PC-3 (cell line): ENCODE measurements around the gene MAJIN. TPM values are rescaled to one million over a fixed set of nuclear protein-coding genes. Genes with fewer than 3 reads are reported as not detected.

Experiments used
- ATAC-seq: fragments of 200-7000 bp; cut with Tn5 transposase; 2 replicates; pipeline ENCODE4 v1.9.1; 2020; ENCODE audit warnings: mild to moderate bottlenecking, moderate library complexity
- BruUV-seq: library from RNA; stranded (reverse); fragments of 400-500 nt; replicated peaks from 2 replicates; lab custom pipeline; 2021; lab: Mats Ljungman, UMichigan
- CTCF ChIA-PET: fragments of 300-600 bp; sonication (Branson Sonifier 250); formaldehyde crosslinking; loops from one replicate; lab custom pipeline; 2022; ENCODE audit warnings: antibody characterized with exemption; lab: Charles Lee
- POLR2A ChIA-PET: fragments of 300-600 bp; sonication (Branson Sonifier 250); formaldehyde crosslinking; loops from one replicate; lab custom pipeline; 2022; ENCODE audit warnings: antibody characterized with exemption; ENCODE audit not compliant: unreplicated experiment; lab: Charles Lee
- DNase-seq: peaks from one replicate; pipeline ENCODE4 v3.0.0-alpha.2; 2015
- H2AFZ ChIP-seq: fragments of 300-600 bp; sonication (generic); 2 replicates; pipeline ENCODE4 v1.6.0; 2016; ENCODE audit warnings: antibody characterized with exemption, low read length
- H3F3A ChIP-seq: fragments of 300-600 bp; sonication (generic); one replicate; pipeline ENCODE4 v1.6.0; 2017; ENCODE audit warnings: antibody characterized with exemption, low read length, control low read depth, mild to moderate bottlenecking; ENCODE audit not compliant: unreplicated experiment
- H3K27ac ChIP-seq: fragments of 300-600 bp; sonication (generic); 2 replicates; pipeline ENCODE4 v1.5.1; 2016; ENCODE audit warnings: mild to moderate bottlenecking, low read length
- H3K27me3 ChIP-seq: fragments of 300-600 bp; sonication (generic); 2 replicates; pipeline ENCODE4 v1.6.1; 2016; ENCODE audit warnings: low read length, mixed read lengths
- H3K36me3 ChIP-seq: fragments of 300-600 bp; sonication (generic); 2 replicates; pipeline ENCODE4 v1.6.1; 2016; ENCODE audit warnings: low read depth, mixed run types, low read length, mixed read lengths
- H3K4me1 ChIP-seq: fragments of 300-600 bp; sonication (generic); 2 replicates; pipeline ENCODE4 v1.5.1; 2016; ENCODE audit warnings: low read length; ENCODE audit not compliant: insufficient read depth
- H3K4me2 ChIP-seq: fragments of 300-600 bp; sonication (generic); 2 replicates; pipeline ENCODE4 v1.6.0; 2016; ENCODE audit warnings: low read length
- H3K4me3 ChIP-seq: fragments of 300-600 bp; sonication (generic); 2 replicates; pipeline ENCODE4 v1.5.1; 2016; ENCODE audit warnings: mild to moderate bottlenecking, low read length, mixed read lengths
- H3K79me2 ChIP-seq: fragments of 300-600 bp; sonication (generic); 2 replicates; pipeline ENCODE4 v1.6.1; 2017; ENCODE audit warnings: low read length, mixed read lengths
- H3K9ac ChIP-seq: fragments of 300-600 bp; sonication (generic); 2 replicates; pipeline ENCODE4 v1.6.0; 2016; ENCODE audit warnings: mild to moderate bottlenecking, low read length
- H3K9me2 ChIP-seq: fragments of 300-600 bp; sonication (generic); replicated peaks from 2 replicates; pipeline ENCODE4 v1.6.1; 2016; ENCODE audit warnings: mixed run types, low read length, mixed read lengths
- H3K9me3 ChIP-seq: fragments of 300-600 bp; sonication (generic); 2 replicates; pipeline ENCODE4 v1.6.1; 2016; ENCODE audit warnings: low read length, mixed read lengths
- H4K20me1 ChIP-seq: fragments of 300-600 bp; sonication (generic); 2 replicates; pipeline ENCODE4 v1.6.1; 2016; ENCODE audit warnings: low read length, mixed read lengths
- CTCF ChIP-seq: fragments of 300-600 bp; sonication (generic); conservative IDR thresholded peaks from 2 replicates; pipeline ENCODE4 v1.5.1; 2017; ENCODE audit warnings: antibody characterized with exemption, low read depth, mild to moderate bottlenecking, low read length
- EZH2 ChIP-seq: fragments of 300-600 bp; sonication (generic); IDR thresholded peaks from one replicate; pipeline ENCODE4 v1.6.1; 2017; ENCODE audit warnings: antibody characterized with exemption, mild to moderate bottlenecking, low read length; ENCODE audit not compliant: unreplicated experiment
- EZH2phosphoT487 ChIP-seq: fragments of 300-600 bp; sonication (generic); IDR thresholded peaks from 2 replicates; pipeline ENCODE4 v1.6.1; 2018; ENCODE audit warnings: mild to moderate bottlenecking, antibody characterized with exemption, low read length, borderline replicate concordance
- intact Hi-C: fragments of 100-400 bp; cut with micrococcal nuclease; formaldehyde crosslinking; loops from 2 replicates; pipeline ENCODE4 v1.9.0; 2023
- total RNA-seq: library from RNA; depleted of rRNA; stranded (reverse); fragments of >200 nt; gene quantifications from 2 replicates; pipeline ENCODE4 v1.2.3, GENCODE V29; 2014

MAJIN gene
- total RNA-seq, 1 experiment from 2014 or later = not detected

DNA sequence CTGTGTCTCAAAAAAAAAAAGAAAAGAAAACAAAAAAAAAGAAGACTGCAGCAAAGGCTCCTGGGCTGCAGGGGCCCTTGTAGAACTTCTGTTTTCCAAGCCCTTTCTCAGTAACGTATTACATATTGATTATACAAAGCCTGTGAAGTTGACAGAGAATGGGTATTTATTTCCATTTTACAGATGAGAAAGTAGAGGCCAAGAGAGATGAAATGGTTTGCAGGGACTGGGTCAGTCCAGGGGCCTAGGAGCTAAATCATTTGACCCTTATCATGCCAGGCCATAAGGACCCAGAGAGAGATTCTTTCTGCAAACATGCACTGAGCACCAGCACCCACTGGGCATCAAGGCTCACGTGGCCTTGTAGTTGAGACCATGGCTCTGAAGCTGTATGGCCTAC lies 43.0 kb downstream of the MAJIN start:
- no peak overlapping the region for H3K9ac ChIP-seq
- H3K36me3 ChIP-seq = peaks cover 10% of the 10 kb centered on the region
- ATAC-seq (no peak), DNase-seq (no peak)
- no peak overlapping the region for H3K4me2 ChIP-seq
- no peak overlapping the region for H3K4me3 ChIP-seq
- BruUV-seq = no TSS peak
- ChIA-PET POLR2A (no interaction called here), CTCF (no interaction called here)
- H2AFZ ChIP-seq = no peak overlapping the region
- no peaks in the 10 kb centered on the region for H3K9me3 ChIP-seq
- H3F3A ChIP-seq = no peaks in the 10 kb centered on the region
- peaks cover 4% of the 10 kb centered on the region; the same call in 1 of the 2 replicates for H3K79me2 ChIP-seq
- H3K4me1 ChIP-seq = peaks cover 10% of the 10 kb centered on the region; the same call in 1 of the 2 replicates
- no peak overlapping the region for H3K27ac ChIP-seq
- H3K27me3 ChIP-seq = no peaks in the 10 kb centered on the region
- TF ChIP-seq EZH2 (no peak), CTCF (no peak), EZH2phosphoT487 (no peak)
- H3K9me2 ChIP-seq = no peaks in the 10 kb centered on the region
- H4K20me1 ChIP-seq = no peaks in the 10 kb centered on the region
- intact Hi-C loops = no loop called here

DNA sequence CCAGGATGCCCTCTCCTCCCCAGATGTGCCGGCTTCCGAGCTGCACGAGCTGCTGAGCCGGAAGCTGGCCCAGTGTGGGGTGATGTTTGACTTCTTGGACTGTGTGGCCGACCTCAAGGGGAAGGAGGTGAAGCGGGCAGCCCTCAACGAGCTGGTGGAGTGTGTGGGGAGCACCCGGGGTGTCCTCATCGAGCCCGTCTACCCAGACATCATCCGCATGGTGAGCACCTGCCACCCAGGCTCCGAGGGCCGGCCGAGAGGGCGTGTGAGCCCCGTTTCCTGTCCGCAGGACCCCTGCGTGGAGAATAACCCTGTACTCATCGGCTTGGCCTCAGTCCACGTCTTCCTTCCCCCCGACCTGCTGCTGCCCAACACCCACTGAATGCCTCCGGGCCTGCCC lies 45.2 kb downstream of the MAJIN start:
- H3K4me3 ChIP-seq = no peak overlapping the region
- H2AFZ ChIP-seq = no peak overlapping the region
- ATAC-seq (no peak), DNase-seq (no peak)
- BruUV-seq = no TSS peak
- H3K4me1 ChIP-seq = peaks cover 13% of the 10 kb centered on the region; the same call in 1 of the 2 replicates
- no peaks in the 10 kb centered on the region for H3K9me3 ChIP-seq
- H3K4me2 ChIP-seq = no peak overlapping the region
- no peak overlapping the region for H3K9ac ChIP-seq
- CTCF ChIA-PET = no interaction called here
- no peaks in the 10 kb centered on the region for H3K9me2 ChIP-seq
- H3K36me3 ChIP-seq = peaks cover 10% of the 10 kb centered on the region
- TF ChIP-seq CTCF (no peak), EZH2 (no peak), EZH2phosphoT487 (no peak)
- no peak overlapping the region for H3K27ac ChIP-seq
- H3F3A ChIP-seq = no peaks in the 10 kb centered on the region
- H3K79me2 ChIP-seq = peaks cover 4% of the 10 kb centered on the region; the same call in 1 of the 2 replicates
- POLR2A ChIA-PET = no interaction called here
- intact Hi-C loops = no loop called here
- H3K27me3 ChIP-seq = no peaks in the 10 kb centered on the region
- no peaks in the 10 kb centered on the region for H4K20me1 ChIP-seq
